Measurements from ENCODE around the gene TNFRSF21. TPM values are rescaled to one million over a fixed set of nuclear protein-coding genes. Genes with fewer than 3 reads are reported as not detected.

Gene TNFRSF21
- polyA plus RNA-seq, 1 donor from 2014 or later: 13.0 TPM

DNA sequence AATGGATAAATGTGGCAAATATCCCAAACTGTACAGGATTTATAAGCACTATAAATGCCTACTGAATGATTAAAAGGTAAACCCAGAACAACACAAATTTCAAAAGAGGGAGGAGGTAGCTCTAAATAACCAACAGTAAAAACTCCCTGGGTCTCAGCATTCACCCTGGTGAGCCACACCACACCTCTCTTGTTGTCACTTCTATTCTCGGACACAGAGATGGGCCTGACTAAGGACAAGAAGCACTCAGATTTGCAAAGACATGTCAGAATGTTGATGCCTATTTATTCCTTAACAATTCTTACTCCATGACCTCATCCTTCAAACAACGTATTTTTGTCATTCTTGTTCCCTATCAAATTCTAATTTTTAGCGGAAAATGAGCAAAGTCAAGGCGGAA is 14.7 kb downstream of the TNFRSF21 start:
- Histone ChIP-seq H3K9me3 (ENCODE audit: low read length) (no peaks in the 10 kb centered on the region), H3K36me3 (ENCODE audit: insufficient read depth, low read length) (no peaks in the 10 kb centered on the region), H3K4me3 (ENCODE audit: low read length) (no peak overlapping the region), H2AFZ (ENCODE audit: low read depth, low read length) (no peak overlapping the region), H3K79me2 (replicated peaks; ENCODE audit: insufficient read depth, low read length) (peaks cover 31% of the 10 kb centered on the region), H3K27me3 (ENCODE audit: insufficient read depth, low read depth, low read length) (no peaks in the 10 kb centered on the region), H3K4me2 (ENCODE audit: low read length) (no peak overlapping the region), H3K9ac (ENCODE audit: low read length) (no peak overlapping the region), H3F3A (ENCODE audit: insufficient read depth, low read length, poor library complexity, severe bottlenecking) (no peaks in the 10 kb centered on the region), H3K27ac (ENCODE audit: low read length) (no peak overlapping the region), H4K20me1 (ENCODE audit: insufficient read depth) (no peaks in the 10 kb centered on the region), H3K9me2 (ENCODE audit: insufficient read depth, low read length) (no peaks in the 10 kb centered on the region)
- TF ChIP-seq MXI1 (conservative IDR thresholded peaks at IDR 0.05; ENCODE audit: poor library complexity, severe bottlenecking) (no peak), EP300 (conservative IDR thresholded peaks at IDR 0.05; ENCODE audit: poor library complexity, severe bottlenecking) (no peak), TAF1 (IDR thresholded peaks at IDR 0.05; ENCODE audit: low read depth) (no peak), CTCF (IDR thresholded peaks at IDR 0.05; ENCODE audit: poor library complexity, severe bottlenecking) (no peak), REST (IDR thresholded peaks at IDR 0.05; ENCODE audit: borderline replicate concordance) (no peak), EZH2 (IDR thresholded peaks at IDR 0.05; ENCODE audit: borderline replicate concordance, insufficient read depth, low read length, poor library complexity, severe bottlenecking) (no peak), POLR2AphosphoS5 (IDR thresholded peaks at IDR 0.05) (no peak), RAD21 (conservative IDR thresholded peaks at IDR 0.05) (no peak), SMC3 (conservative IDR thresholded peaks at IDR 0.05; ENCODE audit: poor library complexity) (no peak)

GRCh38 chr6:47292944-47293343 is 16.8 kb downstream of the TNFRSF21 start:
- Histone ChIP-seq H3K4me3 (ENCODE audit: low read length) (no peak overlapping the region), H3K79me2 (replicated peaks; ENCODE audit: insufficient read depth, low read length) (peaks cover 24% of the 10 kb centered on the region), H3K9ac (ENCODE audit: low read length) (no peak overlapping the region), H4K20me1 (ENCODE audit: insufficient read depth) (no peaks in the 10 kb centered on the region), H3K9me2 (ENCODE audit: insufficient read depth, low read length) (no peaks in the 10 kb centered on the region), H3K4me2 (ENCODE audit: low read length) (no peak overlapping the region), H3K27me3 (ENCODE audit: insufficient read depth, low read depth, low read length) (no peaks in the 10 kb centered on the region), H2AFZ (ENCODE audit: low read depth, low read length) (no peak overlapping the region), H3K27ac (ENCODE audit: low read length) (no peak overlapping the region), H3K36me3 (ENCODE audit: insufficient read depth, low read length) (no peaks in the 10 kb centered on the region), H3K9me3 (ENCODE audit: low read length) (no peaks in the 10 kb centered on the region), H3F3A (ENCODE audit: insufficient read depth, low read length, poor library complexity, severe bottlenecking) (no peaks in the 10 kb centered on the region)
- no peak for TF ChIP-seq EP300 (conservative IDR thresholded peaks at IDR 0.05; ENCODE audit: poor library complexity, severe bottlenecking)
- TF ChIP-seq SMC3 (conservative IDR thresholded peaks at IDR 0.05; ENCODE audit: poor library complexity): no peak
- TF ChIP-seq POLR2AphosphoS5 (IDR thresholded peaks at IDR 0.05): no peak
- TF ChIP-seq TAF1 (IDR thresholded peaks at IDR 0.05; ENCODE audit: low read depth): no peak
- TF ChIP-seq EZH2 (IDR thresholded peaks at IDR 0.05; ENCODE audit: borderline replicate concordance, insufficient read depth, low read length, poor library complexity, severe bottlenecking): no peak
- no peak for TF ChIP-seq REST (IDR thresholded peaks at IDR 0.05; ENCODE audit: borderline replicate concordance)
- TF ChIP-seq MXI1 (conservative IDR thresholded peaks at IDR 0.05; ENCODE audit: poor library complexity, severe bottlenecking): no peak
- no peak for TF ChIP-seq CTCF (IDR thresholded peaks at IDR 0.05; ENCODE audit: poor library complexity, severe bottlenecking)
- no peak for TF ChIP-seq RAD21 (conservative IDR thresholded peaks at IDR 0.05)

Measured in neural cell (in vitro differentiated cells).